ENCODE data around the gene HNRNPM. TPM values are rescaled to one million over a fixed set of nuclear protein-coding genes. Genes with fewer than 3 reads are reported as not detected.
"Not testable (repeated sequence)": the region's sequence is repeated elsewhere in the genome, so short reads cannot be mapped to it uniquely, and the experiment has no call there.

Gene HNRNPM
- total and polyA plus RNA-seq, 2 experiments from 2014 or later = 79.1 to 246 TPM

DNA sequence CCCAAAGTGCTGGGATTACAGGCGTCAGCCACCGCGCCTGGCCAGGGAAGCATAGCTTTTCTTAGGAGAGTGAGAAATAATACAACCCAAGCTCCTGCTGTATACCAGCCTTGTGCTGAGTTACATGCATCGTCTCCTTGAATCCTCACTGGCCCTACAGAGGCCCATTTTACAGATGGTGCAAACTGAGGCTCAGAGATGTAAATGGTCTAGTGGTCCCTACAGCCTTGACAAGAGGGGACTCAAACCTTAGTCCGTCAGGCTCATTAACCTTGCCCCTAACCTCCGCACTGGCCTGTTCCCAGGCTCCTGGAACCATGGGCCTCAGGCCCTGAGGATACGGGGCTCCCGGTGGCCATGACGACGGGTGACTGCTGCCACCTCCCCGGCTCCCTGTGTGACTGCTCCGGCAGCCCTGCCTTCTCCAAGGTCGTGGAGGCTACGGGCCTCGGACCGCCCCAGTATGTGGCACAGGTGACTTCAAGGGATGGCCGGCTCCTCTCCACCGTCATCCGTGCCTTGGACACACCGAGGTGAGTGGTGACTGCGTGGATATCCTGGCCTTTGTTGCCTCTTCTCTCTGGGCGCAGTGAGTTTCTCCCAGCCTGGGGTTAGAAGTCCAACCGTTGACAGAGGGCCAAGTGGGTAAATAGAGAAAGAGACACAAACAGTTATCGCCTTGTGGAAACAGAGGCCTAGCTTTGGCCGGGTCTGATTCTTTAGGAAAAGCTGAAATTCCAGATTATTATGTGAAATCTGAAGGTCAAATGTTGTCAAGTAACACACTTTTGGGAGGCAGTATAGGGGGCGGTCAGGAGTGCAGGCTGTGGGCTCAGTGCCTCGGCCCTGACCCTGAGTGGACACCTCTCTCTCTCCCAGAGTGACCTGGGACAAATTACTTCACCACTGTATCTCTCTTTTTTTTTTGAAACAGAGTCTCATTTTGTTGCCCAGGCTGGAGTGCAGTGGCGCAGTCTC, 23.0 kb upstream of the HNRNPM start:
- no peaks in the 10 kb centered on the region for H3K36me3 ChIP-seq
- no peak overlapping the region for H3K27ac ChIP-seq
- no peak for TF ChIP-seq CTCF (IDR thresholded peaks at IDR 0.05; ENCODE audit: low read depth, low read length)
- peaks cover 7% of the 10 kb centered on the region for H3K4me1 ChIP-seq (ENCODE audit: low read depth)
- no peak for DNase-seq (ENCODE audit: low read depth in 1 of 2, low spot score in 1 of 2)
- H3K27me3 ChIP-seq = no peaks in the 10 kb centered on the region
- no peak overlapping the region for H3K4me3 ChIP-seq
- H3K9me3 ChIP-seq (ENCODE audit: low read depth) = no peaks in the 10 kb centered on the region

DNA sequence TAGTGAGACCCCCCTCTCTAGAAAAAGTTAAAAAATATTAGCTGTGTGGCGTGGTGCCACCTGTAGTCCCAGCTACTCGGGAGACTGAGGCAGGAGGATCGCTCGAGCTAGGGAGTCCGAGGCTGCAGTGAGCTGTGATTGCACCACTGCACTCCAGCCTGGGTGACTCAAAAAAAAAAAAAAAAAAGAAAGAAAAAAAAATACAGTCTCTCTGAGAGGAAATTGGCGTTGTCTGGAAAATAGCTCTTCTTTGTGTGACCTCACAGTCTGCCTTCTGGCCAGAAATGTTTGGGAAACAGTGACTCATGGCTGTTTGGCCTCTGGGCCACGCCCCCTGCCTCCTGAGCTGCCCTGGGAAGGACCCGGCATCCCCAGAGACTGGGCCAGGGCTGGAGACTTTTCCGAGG, 21.0 kb upstream of the HNRNPM start:
- no peaks in the 10 kb centered on the region for H3K27me3 ChIP-seq
- DNase-seq (ENCODE audit: low read depth in 1 of 2, low spot score in 1 of 2) = peak in 1 of 2 donors; percentile 99
- H3K36me3 ChIP-seq = no peaks in the 10 kb centered on the region
- no peak overlapping the region for H3K27ac ChIP-seq
- no peak for TF ChIP-seq CTCF (IDR thresholded peaks at IDR 0.05; ENCODE audit: low read depth, low read length)
- H3K4me1 ChIP-seq (ENCODE audit: low read depth) = no peaks in the 10 kb centered on the region
- H3K4me3 ChIP-seq = no peak overlapping the region
- no peaks in the 10 kb centered on the region for H3K9me3 ChIP-seq (ENCODE audit: low read depth)

DNA sequence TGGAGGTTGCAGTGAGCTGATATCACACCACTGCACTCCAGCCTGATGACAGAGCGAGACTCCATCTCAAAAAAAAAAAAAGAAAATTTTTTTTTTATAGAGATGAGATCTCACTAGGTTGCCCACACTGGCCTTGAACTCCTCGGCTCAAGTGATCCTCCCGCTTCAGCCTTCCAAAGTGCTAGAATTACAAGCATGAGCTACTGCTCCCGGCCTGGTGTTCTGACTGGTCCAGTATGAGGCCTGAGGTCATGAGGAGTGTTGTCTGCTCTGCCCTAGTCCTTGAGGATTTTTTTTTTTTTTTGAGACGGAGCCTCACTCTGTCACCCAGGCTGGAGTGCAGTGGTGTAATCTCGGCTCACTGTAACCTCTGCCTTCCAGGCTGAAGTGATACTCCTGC, 19.4 kb upstream of the HNRNPM start:
- not testable (repeated sequence) for H3K27ac ChIP-seq; H3K4me1 ChIP-seq (ENCODE audit: low read depth)

GRCh38 chr19:8426283-8426682, 18.5 kb upstream of the HNRNPM start:
- Histone ChIP-seq H3K4me1 (ENCODE audit: low read depth) (no peaks in the 10 kb centered on the region), H3K4me3 (no peak overlapping the region), H3K36me3 (no peaks in the 10 kb centered on the region), H3K27ac (no peak overlapping the region), H3K9me3 (ENCODE audit: low read depth) (no peaks in the 10 kb centered on the region), H3K27me3 (no peaks in the 10 kb centered on the region)
- no peak for TF ChIP-seq CTCF (IDR thresholded peaks at IDR 0.05; ENCODE audit: low read depth, low read length)
- no peak for DNase-seq (ENCODE audit: low read depth in 1 of 2, low spot score in 1 of 2)

More for the DNA sequence above, 19.4 kb upstream of the HNRNPM start:
- H3K36me3 ChIP-seq; H3K4me3 ChIP-seq; H3K27me3 ChIP-seq; DNase-seq (ENCODE audit: low read depth in 1 of 2, low spot score in 1 of 2); H3K9me3 ChIP-seq (ENCODE audit: low read depth): not testable (repeated sequence)

GRCh38 chr19:8429044-8429443, 15.7 kb upstream of the HNRNPM start:
- Histone ChIP-seq H3K9me3 (ENCODE audit: low read depth) (no peaks in the 10 kb centered on the region), H3K4me1 (ENCODE audit: low read depth) (no peaks in the 10 kb centered on the region), H3K27ac (no peak overlapping the region), H3K4me3 (no peak overlapping the region), H3K27me3 (no peaks in the 10 kb centered on the region), H3K36me3 (no peaks in the 10 kb centered on the region)
- DNase-seq (ENCODE audit: low read depth in 1 of 2, low spot score in 1 of 2) = no peak
- no peak for TF ChIP-seq CTCF (IDR thresholded peaks at IDR 0.05; ENCODE audit: low read depth, low read length)

DNA sequence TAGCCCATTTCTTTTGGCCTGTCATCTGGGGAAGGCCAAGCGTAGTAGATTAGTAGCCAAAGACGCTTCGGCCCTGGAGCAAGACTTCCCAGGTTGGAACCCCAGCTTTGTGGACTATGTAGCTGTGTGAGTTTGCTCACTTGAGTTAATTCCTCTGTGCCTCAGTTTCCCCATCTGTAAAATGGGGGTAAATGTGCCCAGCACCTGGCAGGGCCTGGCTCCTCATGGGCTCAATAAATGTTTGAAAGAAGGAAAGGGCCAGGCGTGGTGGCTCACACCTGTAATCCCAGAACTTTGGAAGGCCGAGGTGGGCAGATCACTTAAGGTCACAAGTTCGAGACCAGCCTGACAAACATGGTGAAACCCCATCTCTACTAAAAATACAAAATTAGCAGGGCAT, 14.9 kb upstream of the HNRNPM start:
- no peaks in the 10 kb centered on the region for H3K36me3 ChIP-seq
- TF ChIP-seq CTCF (IDR thresholded peaks at IDR 0.05; ENCODE audit: low read depth, low read length) = no peak
- no peak overlapping the region for H3K27ac ChIP-seq
- no peaks in the 10 kb centered on the region for H3K9me3 ChIP-seq (ENCODE audit: low read depth)
- no peaks in the 10 kb centered on the region for H3K27me3 ChIP-seq
- no peak for DNase-seq (ENCODE audit: low read depth in 1 of 2, low spot score in 1 of 2)
- H3K4me1 ChIP-seq (ENCODE audit: low read depth) = no peaks in the 10 kb centered on the region
- no peak overlapping the region for H3K4me3 ChIP-seq
